HCT116 (cell line): Measurements from ENCODE around the gene HIVEP2. TPM values are rescaled to one million over a fixed set of nuclear protein-coding genes. Genes with fewer than 3 reads are reported as not detected.

Source experiments
- ATAC-seq: fragments of 200-7000 bp; cut with Tn5 transposase; 2 replicates; pipeline ENCODE4 v1.9.1; 2020; ENCODE audit warnings: mild to moderate bottlenecking, moderate library complexity
- BruUV-seq: library from RNA; stranded (reverse); fragments of 400-500 nt; replicated peaks from 2 replicates; lab custom pipeline; 2021; lab: Mats Ljungman, UMichigan
- CTCF ChIA-PET: fragments of 300-600 bp; sonication (Branson Sonifier 250); formaldehyde crosslinking; loops from one replicate; lab custom pipeline; 2021; ENCODE audit warnings: antibody characterized with exemption; lab: Charles Lee
- POLR2A ChIA-PET: fragments of 300-600, 350-600 bp; sonication (Branson Sonifier 250); formaldehyde crosslinking; loops from one replicate; lab custom pipeline; 2021; ENCODE audit warnings: antibody characterized with exemption; lab: Charles Lee
- RAD21 ChIA-PET, 2 experiments: fragments of 300-600 bp; sonication (Branson Sonifier 250); formaldehyde crosslinking; loops; one replicate each; lab custom pipeline; 2023; ENCODE audit warnings: low total read pairs in 2 of 2; ENCODE audit not compliant: uncharacterized antibody in 2 of 2, unreplicated experiment in 2 of 2, low non-redundant PET in 1 of 2; lab: Charles Lee
- DNase-seq: peaks from one replicate; pipeline ENCODE4 v3.0.0-alpha.2; 2010; ENCODE audit warnings: low read depth, low spot score
- H2AFZ ChIP-seq: fragments of 200-600 bp; shearing (Covaris generic), sonication (generic); 2 replicates; pipeline ENCODE4 v1.6.1; 2017; ENCODE audit warnings: low read depth, mixed run types, mixed read lengths, antibody characterized with exemption, low read length; ENCODE audit not compliant: poor library complexity, severe bottlenecking
- H3K27ac ChIP-seq: 2 replicates; pipeline ENCODE4 v1.5.1; 2012; ENCODE audit warnings: low read depth, low read length
- H3K27me3 ChIP-seq: fragments of 200-600 bp; sonication (generic); 2 replicates; pipeline ENCODE4 v1.6.1; 2016; ENCODE audit warnings: mixed run types, low read length, mixed read lengths; ENCODE audit not compliant: insufficient read depth
- H3K36me3 ChIP-seq, 2 experiments: fragments of 200-500 bp in 1 of 2; fragments of 200-600 bp in 1 of 2; sonication (Bioruptor generic) in 1 of 2; sonication (generic) in 1 of 2; 2 replicates each; pipeline versions ENCODE4 v1.5.1 to v1.6.1; 2014 to 2016; ENCODE audit warnings: low read length in 2 of 2, inconsistent platforms in 1 of 2, mixed read lengths in 1 of 2, mixed run types in 1 of 2; ENCODE audit not compliant: insufficient read depth in 2 of 2, control insufficient read depth in 1 of 2
- H3K4me1 ChIP-seq, 2 experiments: fragments of 200-600 bp in 1 of 2; sonication (generic) in 1 of 2; 2 replicates each; pipeline versions ENCODE4 v1.5.1 to v1.6.1; 2012 to 2017; ENCODE audit warnings: low read length in 2 of 2, inconsistent platforms in 1 of 2, mild to moderate bottlenecking in 1 of 2, mixed read lengths in 1 of 2, mixed run types in 1 of 2, moderate library complexity in 1 of 2; ENCODE audit not compliant: insufficient read depth in 2 of 2, control insufficient read depth in 1 of 2
- H3K4me2 ChIP-seq: fragments of 200-600 bp; sonication (generic); 2 replicates; pipeline ENCODE4 v1.6.1; 2017; ENCODE audit warnings: mixed run types, low read length, mixed read lengths
- H3K4me3 ChIP-seq, 2 experiments: fragments of 200-600 bp in 1 of 2; sonication (generic) in 1 of 2; replicated peaks in 1 of 2; 2 replicates each; pipeline ENCODE4 v1.5.1; 2011 to 2016; ENCODE audit warnings: low read length in 2 of 2, control low read depth in 1 of 2, low read depth in 1 of 2, mild to moderate bottlenecking in 1 of 2, mixed read lengths in 1 of 2, mixed run types in 1 of 2
- H3K79me2 ChIP-seq: fragments of 200-600 bp; sonication (generic); 2 replicates; pipeline ENCODE4 v1.6.1; 2017; ENCODE audit warnings: mild to moderate bottlenecking, mixed run types, low read length, moderate library complexity, mixed read lengths; ENCODE audit not compliant: insufficient read depth
- H3K9ac ChIP-seq: fragments of 200-600 bp; sonication (generic); 2 replicates; pipeline ENCODE4 v1.6.1; 2016; ENCODE audit warnings: low read length, mixed read lengths
- H3K9me2 ChIP-seq: fragments of 200-600 bp; sonication (generic), shearing (Covaris generic); 2 replicates; pipeline ENCODE4 v1.6.1; 2017; ENCODE audit warnings: mixed run types, mild to moderate bottlenecking, moderate library complexity; ENCODE audit not compliant: insufficient read depth
- H3K9me3 ChIP-seq, 2 experiments: fragments of 200-500 bp in 1 of 2; fragments of 200-600 bp in 1 of 2; sonication (Bioruptor generic) in 1 of 2; sonication (generic) in 1 of 2; 2 replicates each; pipeline ENCODE4 v1.6.1; 2014 to 2017; ENCODE audit warnings: low read length in 2 of 2, mixed read lengths in 2 of 2, inconsistent platforms in 1 of 2, low read depth in 1 of 2, mild to moderate bottlenecking in 1 of 2, mixed run types in 1 of 2, moderate library complexity in 1 of 2; ENCODE audit not compliant: control insufficient read depth in 1 of 2, insufficient read depth in 1 of 2
- H4K20me1 ChIP-seq: fragments of 200-600 bp; sonication (generic), shearing (Covaris generic); 2 replicates; pipeline ENCODE4 v1.6.1; 2017; ENCODE audit warnings: mixed run types, mild to moderate bottlenecking, moderate library complexity; ENCODE audit not compliant: insufficient read depth
- ATF3 ChIP-seq: IDR thresholded peaks from 2 replicates; pipeline ENCODE4 v1.6.1; 2012
- CEBPB ChIP-seq: IDR thresholded peaks from 2 replicates; pipeline ENCODE4 v1.6.1; 2012; ENCODE audit warnings: low read depth
- EZH2 ChIP-seq: fragments of 200-600 bp; sonication (generic); IDR thresholded peaks from 2 replicates; pipeline ENCODE4 v1.6.1; 2017; ENCODE audit warnings: antibody characterized with exemption, mixed run types
- EZH2phosphoT487 ChIP-seq: fragments of 200-600 bp; IDR thresholded peaks from 2 replicates; pipeline ENCODE4 v1.6.1; 2018; ENCODE audit warnings: antibody characterized with exemption, borderline replicate concordance
- FOSL1 ChIP-seq: IDR thresholded peaks from 2 replicates; pipeline ENCODE4 v1.6.1; 2012; ENCODE audit warnings: low read depth
- JUND ChIP-seq: IDR thresholded peaks from 2 replicates; pipeline ENCODE4 v1.6.1; 2012
- MAX ChIP-seq: IDR thresholded peaks from 2 replicates; pipeline ENCODE4 v1.6.1; 2012
- POLR2AphosphoS5 ChIP-seq: IDR thresholded peaks from 2 replicates; pipeline ENCODE4 v1.6.1; 2011; ENCODE audit warnings: mild to moderate bottlenecking, low read depth, low read length, moderate library complexity
- RAD21 ChIP-seq: IDR thresholded peaks from 2 replicates; pipeline ENCODE4 v1.6.1; 2012; ENCODE audit warnings: low read depth, mild to moderate bottlenecking
- SP1 ChIP-seq: IDR thresholded peaks from 2 replicates; pipeline ENCODE4 v1.6.1; 2012; ENCODE audit warnings: low read depth
- SRF ChIP-seq: IDR thresholded peaks from 2 replicates; pipeline ENCODE4 v1.6.1; 2012; ENCODE audit warnings: low read depth
- TCF7L2 ChIP-seq: IDR thresholded peaks from 2 replicates; pipeline ENCODE4 v1.7.0; 2011; ENCODE audit warnings: borderline replicate concordance, inconsistent platforms; ENCODE audit not compliant: insufficient read depth, insufficient read length; ENCODE audit errors: extremely low read depth
- YY1 ChIP-seq: IDR thresholded peaks from 2 replicates; pipeline ENCODE4 v1.6.1; 2011; ENCODE audit warnings: low read length, low read depth, moderate library complexity, mild to moderate bottlenecking; ENCODE audit not compliant: insufficient replicate concordance; ENCODE audit errors: extremely low read depth
- ZBTB33 ChIP-seq: IDR thresholded peaks from 2 replicates; pipeline ENCODE4 v1.6.1; 2011; ENCODE audit warnings: mild to moderate bottlenecking, low read length, moderate library complexity; ENCODE audit not compliant: insufficient replicate concordance; ENCODE audit errors: extremely low read depth
- ZNF274 ChIP-seq: fragments of 200-500 bp; sonication (Bioruptor generic); IDR thresholded peaks from 2 replicates; pipeline ENCODE4 v1.6.1; 2014; ENCODE audit warnings: mild to moderate bottlenecking, low read depth, low read length, inconsistent platforms
- intact Hi-C: fragments of 100-400 bp; cut with micrococcal nuclease; formaldehyde crosslinking; loops from 2 replicates; pipeline ENCODE4 v1.10.0; 2022
- total RNA-seq: library from RNA; stranded (reverse); gene quantifications from one replicate; pipeline ENCODE4 v1.2.1, GENCODE V29; 2021; ENCODE audit not compliant: unreplicated experiment

Gene HIVEP2
- total RNA-seq, 1 experiment from 2014 or later: 8.1 TPM

DNA sequence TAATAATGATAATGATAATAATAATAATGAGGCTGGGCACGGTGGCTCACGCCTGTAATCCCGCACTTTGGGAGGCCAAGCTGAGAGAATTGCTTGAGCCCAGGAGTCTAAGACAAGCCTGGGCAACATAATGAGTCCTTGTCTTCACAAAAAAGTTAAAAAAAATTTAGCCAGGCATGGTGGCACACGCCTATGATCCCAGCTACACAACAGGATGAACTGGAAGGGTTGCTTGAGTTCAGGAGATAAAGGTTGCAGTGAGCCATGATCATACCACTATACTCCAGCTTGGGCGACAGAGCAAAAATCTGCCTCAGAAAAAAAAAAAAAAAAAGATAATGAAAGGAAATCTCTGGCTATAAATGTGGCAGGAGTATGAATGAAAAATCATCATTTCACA is 213.4 kb downstream of the HIVEP2 start:
- Histone ChIP-seq H3K9me2 (no peaks in the 10 kb centered on the region), H2AFZ (no peak overlapping the region), H4K20me1 (no peaks in the 10 kb centered on the region), H3K36me3 (no peaks in the 10 kb centered on the region), H3K9me3 (no peaks in the 10 kb centered on the region), H3K9ac (no peak overlapping the region), H3K4me1 (no peaks in the 10 kb centered on the region), H3K4me2 (no peak overlapping the region), H3K79me2 (no peaks in the 10 kb centered on the region), H3K27me3 (no peaks in the 10 kb centered on the region), H3K4me3 (no peak overlapping the region), H3K27ac (no peak overlapping the region)
- DNase-seq (no peak), ATAC-seq (no peak)
- TF ChIP-seq SRF (no peak), FOSL1 (no peak), MAX (no peak), RAD21 (no peak)
- POLR2A ChIA-PET: no interaction called here
- intact Hi-C loops: no loop called here
- BruUV-seq: no TSS peak
- CTCF ChIA-PET: no interaction called here
- RAD21 ChIA-PET: no interaction called here

- Histone ChIP-seq H3K27me3 (no peaks in the 10 kb centered on the region), H3K9ac (no peak overlapping the region), H3K79me2 (no peaks in the 10 kb centered on the region), H3K36me3 (no peaks in the 10 kb centered on the region), H3K9me3 (no peaks in the 10 kb centered on the region), H3K4me3 (no peak overlapping the region), H3K4me2 (no peak overlapping the region), H3K27ac (no peak overlapping the region), H2AFZ (no peak overlapping the region), H3K4me1 (no peaks in the 10 kb centered on the region), H3K9me2 (no peaks in the 10 kb centered on the region), H4K20me1 (no peaks in the 10 kb centered on the region)
- ChIA-PET CTCF (no interaction called here), RAD21 (no interaction called here), POLR2A (no interaction called here)
- no peak for ATAC-seq
- no peak for DNase-seq
- intact Hi-C loops: no loop called here
- TF ChIP-seq ATF3: no peak
- TF ChIP-seq JUND: no peak
- TF ChIP-seq FOSL1: no peak
- no peak for TF ChIP-seq RAD21
- no peak for TF ChIP-seq EZH2
- TF ChIP-seq EZH2phosphoT487: no peak
- no peak for TF ChIP-seq SP1
- no peak for TF ChIP-seq POLR2AphosphoS5
- TF ChIP-seq ZBTB33: no peak
- no peak for TF ChIP-seq YY1
- TF ChIP-seq TCF7L2: no peak
- TF ChIP-seq ZNF274: no peak
- TF ChIP-seq CEBPB: no peak
- no peak for TF ChIP-seq MAX
- BruUV-seq: no TSS peak
Measured at GRCh38 chr6:142729618-142730017, 215.4 kb downstream of the HIVEP2 start.
